MCF 10A (cell line): Measurements from ENCODE around the gene COX14. TPM values are rescaled to one million over a fixed set of nuclear protein-coding genes. Genes with fewer than 3 reads are reported as not detected.
A peak's percentile ranks its signal among the peaks of the same experiment; 100 is the strongest.

Source experiments
- BruUV-seq: library from RNA; stranded (reverse); fragments of 400-500 nt; replicated peaks from 2 replicates; lab custom pipeline; 2021; lab: Mats Ljungman, UMichigan
- CTCF ChIA-PET: fragments of 300-600 bp; sonication (Branson Sonifier 250); formaldehyde crosslinking; extraction: SDS; loops from one replicate; lab custom pipeline; 2021; ENCODE audit warnings: antibody characterized with exemption, inconsistent platforms; lab: Yijun Ruan, JAX
- POLR2A ChIA-PET: fragments of 300-600, 350-650 bp; sonication (Branson Sonifier 250); formaldehyde crosslinking; extraction: SDS; loops from one replicate; lab custom pipeline; 2020; ENCODE audit warnings: antibody characterized with exemption, inconsistent platforms; lab: Yijun Ruan, JAX
- DNase-seq: peaks from one replicate; pipeline ENCODE4 v3.0.0-alpha.2; 2018; ENCODE audit not compliant: unreplicated experiment
- H3K27ac Mint-ChIP-seq: one replicate; pipeline ENCODE4 v1.8.0; 2022; ENCODE audit warnings: mild to moderate bottlenecking, low read depth, mixed read lengths; ENCODE audit not compliant: unreplicated experiment
- H3K27me3 Mint-ChIP-seq: one replicate; pipeline ENCODE4 v1.8.0; 2022; ENCODE audit warnings: mixed read lengths; ENCODE audit not compliant: insufficient read depth, unreplicated experiment
- H3K36me3 Mint-ChIP-seq: one replicate; pipeline ENCODE4 v1.8.0; 2022; ENCODE audit warnings: mild to moderate bottlenecking, moderate library complexity, mixed read lengths; ENCODE audit not compliant: insufficient read depth, unreplicated experiment
- H3K4me1 Mint-ChIP-seq: one replicate; pipeline ENCODE4 v1.8.0; 2022; ENCODE audit warnings: mixed read lengths; ENCODE audit not compliant: insufficient read depth, unreplicated experiment
- H3K4me3 Mint-ChIP-seq: one replicate; pipeline ENCODE4 v1.8.0; 2022; ENCODE audit warnings: mild to moderate bottlenecking, moderate library complexity, mixed read lengths; ENCODE audit not compliant: unreplicated experiment
- H3K9me3 Mint-ChIP-seq: one replicate; pipeline ENCODE4 v1.8.0; 2022; ENCODE audit warnings: mixed read lengths; ENCODE audit not compliant: unreplicated experiment
- CTCF ChIP-seq: fragments of 200-600 bp; IDR thresholded peaks from one replicate; pipeline ENCODE4 v1.8.0; 2022; ENCODE audit warnings: antibody characterized with exemption, mild to moderate bottlenecking; ENCODE audit not compliant: unreplicated experiment
- intact Hi-C: fragments of 100-400 bp; cut with micrococcal nuclease; formaldehyde crosslinking; loops from 2 replicates; pipeline ENCODE4 v1.14.1; 2022
- total RNA-seq: library from RNA; stranded (reverse); gene quantifications from 2 replicates; pipeline ENCODE4 v1.2.3, GENCODE V29; 2022

Gene COX14
- total RNA-seq, 1 experiment from 2014 or later: 43.6 TPM

GRCh38 chr12:50129290-50129689 lies 17.3 kb downstream of the COX14 start:
- Mint-ChIP-seq H3K9me3 (no peaks in the 10 kb centered on the region), H3K36me3 (peaks cover 84% of the 10 kb centered on the region), H3K27ac (peak overlapping the region; percentile 46), H3K4me3 (no peak overlapping the region), H3K4me1 (peaks cover 4% of the 10 kb centered on the region), H3K27me3 (no peaks in the 10 kb centered on the region)
- ChIA-PET CTCF (interaction anchor here (0.6 to 4.4 kb wide), 5 partner anchors 17 to 296 kb away, joined by 3 to 48 read pairs (median 4); partner anchors contain the start of gene COX14), POLR2A (interaction anchor here (0.6 to 3.3 kb wide), 4 partner anchors 9 to 18 kb away, joined by 3 to 24 read pairs (median 5); partner anchors contain the start of gene COX14)
- DNase-seq: no peak
- TF ChIP-seq CTCF: no peak
- BruUV-seq: no TSS peak
- intact Hi-C loops: no loop called here

GRCh38 chr12:50132505-50133135 lies 20.6 kb downstream of the COX14 start:
- Mint-ChIP-seq H3K27ac (no peak overlapping the region), H3K9me3 (no peaks in the 10 kb centered on the region), H3K4me1 (peaks cover 4% of the 10 kb centered on the region), H3K36me3 (peaks cover 76% of the 10 kb centered on the region), H3K4me3 (no peak overlapping the region), H3K27me3 (no peaks in the 10 kb centered on the region)
- peak; percentile 48 for TF ChIP-seq CTCF
- peak; percentile 62 for DNase-seq
- ChIA-PET CTCF (interaction anchor here (0.5 to 4.4 kb wide), 46 partner anchors 9 to 645 kb away, joined by 3 to 48 read pairs (median 4); partner anchors contain the start of genes COX14, RACGAP1 and SMARCD1), POLR2A (interaction anchor here (0.6 to 2.5 kb wide), 10 partner anchors 20 to 190 kb away, joined by 3 to 8 read pairs (median 4); partner anchors contain the start of genes CERS5 and COX14)
- no TSS peak for BruUV-seq
- intact Hi-C loops: loop anchor here (1.0 kb wide), 2 partner anchors 43 to 182 kb away; no protein-coding TSS in a partner anchor

DNA sequence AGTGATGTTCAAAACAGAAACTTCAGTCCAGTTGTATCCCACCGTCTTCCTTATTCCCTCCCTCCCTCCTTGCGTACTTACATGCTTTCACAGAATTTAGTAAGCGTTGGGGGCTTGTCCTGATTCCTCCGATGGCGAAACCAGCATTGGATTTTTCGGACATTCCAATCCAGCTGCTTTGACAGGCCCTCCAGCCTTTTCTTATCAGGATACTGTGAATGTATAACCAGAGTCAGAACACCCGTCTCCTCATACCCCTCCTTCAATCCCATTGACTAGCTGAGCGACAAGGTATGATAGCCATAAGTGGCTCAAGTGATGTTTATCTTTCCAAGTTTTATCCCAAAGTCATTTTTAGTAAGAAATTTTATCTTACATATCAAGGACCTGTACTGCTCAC lies 31.0 kb downstream of the COX14 start:
- Mint-ChIP-seq H3K4me1 (no peaks in the 10 kb centered on the region), H3K36me3 (peaks cover 54% of the 10 kb centered on the region), H3K4me3 (no peak overlapping the region), H3K27me3 (no peaks in the 10 kb centered on the region), H3K9me3 (no peaks in the 10 kb centered on the region), H3K27ac (no peak overlapping the region)
- no TSS peak for BruUV-seq
- DNase-seq: no peak
- POLR2A ChIA-PET: no interaction called here
- no peak for TF ChIP-seq CTCF
- intact Hi-C loops: no loop called here
- CTCF ChIA-PET: interaction anchor here (0.8 to 1.9 kb wide), 5 partner anchors 9 to 97 kb away, joined by 3 to 15 read pairs (median 6); partner anchors contain the start of gene COX14

GRCh38 chr12:50145439-50145838 lies 33.4 kb downstream of the COX14 start:
- intact Hi-C loops: no loop called here
- no TSS peak for BruUV-seq
- ChIA-PET POLR2A (interaction anchor here (1.1 to 2.4 kb wide), 3 partner anchors 11 to 60 kb away, joined by 3 to 12 read pairs (median 6); partner anchors contain the start of genes COX14 and SMARCD1), CTCF (interaction anchor here (1.5 kb wide), 1 partner anchor 13 kb away, joined by 7 read pairs; no protein-coding TSS in a partner anchor)
- H3K9me3 Mint-ChIP-seq: no peaks in the 10 kb centered on the region
- H3K27me3 Mint-ChIP-seq: no peaks in the 10 kb centered on the region
- peaks cover 30% of the 10 kb centered on the region for H3K36me3 Mint-ChIP-seq
- TF ChIP-seq CTCF: no peak
- H3K27ac Mint-ChIP-seq: no peak overlapping the region
- no peak overlapping the region for H3K4me3 Mint-ChIP-seq
- H3K4me1 Mint-ChIP-seq: no peaks in the 10 kb centered on the region
- DNase-seq: no peak
